Neutrophil (primary cell): Measurements from ENCODE around the gene SLC16A4.
"Not testable (repeated sequence)": the region's sequence is repeated elsewhere in the genome, so short reads cannot be mapped to it uniquely, and the experiment has no call there.

ENCODE experiments used
- H3K27ac ChIP-seq: fragments of 200-600 bp; sonication (generic); 2 replicates; pipeline ENCODE4 v1.5.1; 2016; ENCODE audit warnings: mild to moderate bottlenecking, moderate library complexity
- H3K27me3 ChIP-seq: fragments of 200-600 bp; sonication (generic); 2 replicates; pipeline ENCODE4 v1.6.0; 2016; ENCODE audit warnings: mild to moderate bottlenecking
- H3K36me3 ChIP-seq: fragments of 200-600 bp; sonication (generic); 2 replicates; pipeline ENCODE4 v1.5.1; 2017
- H3K4me1 ChIP-seq, 2 experiments: fragments of 200-600 bp in 1 of 2; sonication (generic) in 1 of 2; 1 replicate in 1 of 2; 2 replicates in 1 of 2; pipeline versions ENCODE4 v1.5.1 to v1.6.1; 2013 to 2016; ENCODE audit warnings: low read depth in 1 of 2, low read length in 1 of 2, mild to moderate bottlenecking in 1 of 2, moderate library complexity in 1 of 2; ENCODE audit not compliant: control insufficient read depth in 1 of 2, insufficient read depth in 1 of 2
- H3K4me3 ChIP-seq, 2 experiments: fragments of 200-600 bp in 1 of 2; sonication (generic) in 1 of 2; 1 replicate in 1 of 2; 2 replicates in 1 of 2; pipeline ENCODE4 v1.5.1; 2013 to 2016; ENCODE audit warnings: low read depth in 1 of 2, low read length in 1 of 2, mild to moderate bottlenecking in 1 of 2, moderate library complexity in 1 of 2
- H3K9me3 ChIP-seq: fragments of 200-600 bp; sonication (generic); 2 replicates; pipeline ENCODE4 v1.5.1; 2016
- TF ChIP-seq, protein P1 (sequence below): fragments of 200-600 bp; sonication (generic); IDR thresholded peaks from 2 replicates; pipeline ENCODE4 v1.5.1; 2016; ENCODE audit warnings: antibody characterized with exemption

SLC16A4 gene

DNA sequence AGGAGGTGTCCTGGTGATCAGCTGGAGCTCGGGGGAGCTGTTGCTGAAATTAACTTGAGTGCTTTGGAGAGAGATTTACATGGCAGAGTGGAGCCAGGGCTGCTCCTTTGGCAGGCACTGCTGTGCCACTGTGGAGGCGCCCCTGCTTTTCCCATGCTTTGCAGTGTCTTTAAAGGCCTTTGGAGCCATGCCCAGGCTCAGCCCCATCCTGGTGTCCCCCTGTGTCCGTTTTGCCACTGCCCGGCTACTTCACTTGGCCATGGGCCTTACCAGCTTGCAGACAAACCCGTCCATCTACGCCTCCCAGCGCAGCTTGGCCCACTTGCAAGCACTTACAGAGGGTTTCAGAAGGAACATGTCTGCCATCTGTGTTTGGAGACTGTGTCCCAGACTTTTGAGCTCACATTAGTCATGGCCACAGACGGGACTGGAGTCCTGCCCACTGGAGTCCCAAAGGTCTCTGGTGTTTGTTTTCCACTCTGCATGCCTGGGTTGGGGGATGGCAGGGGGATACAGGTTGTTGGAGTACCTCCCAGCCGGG lies 34.9 kb upstream of the SLC16A4 start:
- Histone ChIP-seq H3K4me3 (no peak overlapping the region), H3K4me1 (no peaks in the 10 kb centered on the region)
- TF ChIP-seq, protein P1, sequence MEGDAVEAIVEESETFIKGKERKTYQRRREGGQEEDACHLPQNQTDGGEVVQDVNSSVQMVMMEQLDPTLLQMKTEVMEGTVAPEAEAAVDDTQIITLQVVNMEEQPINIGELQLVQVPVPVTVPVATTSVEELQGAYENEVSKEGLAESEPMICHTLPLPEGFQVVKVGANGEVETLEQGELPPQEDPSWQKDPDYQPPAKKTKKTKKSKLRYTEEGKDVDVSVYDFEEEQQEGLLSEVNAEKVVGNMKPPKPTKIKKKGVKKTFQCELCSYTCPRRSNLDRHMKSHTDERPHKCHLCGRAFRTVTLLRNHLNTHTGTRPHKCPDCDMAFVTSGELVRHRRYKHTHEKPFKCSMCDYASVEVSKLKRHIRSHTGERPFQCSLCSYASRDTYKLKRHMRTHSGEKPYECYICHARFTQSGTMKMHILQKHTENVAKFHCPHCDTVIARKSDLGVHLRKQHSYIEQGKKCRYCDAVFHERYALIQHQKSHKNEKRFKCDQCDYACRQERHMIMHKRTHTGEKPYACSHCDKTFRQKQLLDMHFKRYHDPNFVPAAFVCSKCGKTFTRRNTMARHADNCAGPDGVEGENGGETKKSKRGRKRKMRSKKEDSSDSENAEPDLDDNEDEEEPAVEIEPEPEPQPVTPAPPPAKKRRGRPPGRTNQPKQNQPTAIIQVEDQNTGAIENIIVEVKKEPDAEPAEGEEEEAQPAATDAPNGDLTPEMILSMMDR, result no peak

DNA sequence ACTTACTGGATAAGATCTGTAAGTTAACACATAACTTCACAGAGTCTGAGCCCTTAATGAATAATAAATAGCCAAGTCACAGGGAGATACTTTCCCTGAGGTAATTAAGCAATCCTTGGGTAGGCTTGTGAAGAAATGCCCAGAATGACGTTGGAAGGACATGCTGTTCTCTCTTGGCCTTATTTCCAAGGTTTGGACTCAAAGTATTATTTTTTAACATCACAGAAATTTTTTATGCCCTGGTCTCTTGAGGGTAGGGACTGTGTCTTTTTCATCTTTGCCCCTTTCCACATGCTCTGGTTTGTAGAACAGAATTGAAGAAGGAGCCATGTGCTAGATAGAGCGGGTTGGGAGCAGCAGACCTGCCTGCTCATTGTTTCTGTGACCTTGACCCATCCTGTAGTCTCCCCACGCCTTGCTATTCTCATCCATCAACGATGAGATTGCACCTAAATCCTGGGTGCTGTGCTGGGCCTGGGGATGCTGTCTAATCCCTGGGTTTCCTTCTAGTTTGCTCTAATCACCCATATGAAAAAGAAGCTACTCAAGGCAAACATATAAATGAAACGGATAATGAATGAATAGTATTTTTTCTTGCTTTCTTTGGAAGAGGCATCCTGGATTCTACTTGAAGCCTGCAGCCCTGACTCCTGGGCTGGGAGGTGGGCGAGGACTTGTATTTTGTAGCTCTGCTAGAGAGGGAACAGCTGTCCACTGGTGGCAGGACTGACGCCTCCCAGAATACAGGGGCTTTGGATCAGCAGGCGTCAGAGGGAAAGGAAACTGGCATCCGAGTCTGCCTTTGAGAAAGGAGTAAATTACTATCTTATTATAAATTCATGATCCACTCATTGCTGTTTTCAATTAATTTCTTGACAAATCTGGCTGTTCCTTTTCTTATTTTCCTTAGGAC lies 34.1 kb upstream of the SLC16A4 start:
- Histone ChIP-seq H3K27ac (no peak overlapping the region), H3K4me1 (no peaks in the 10 kb centered on the region), H3K9me3 (no peaks in the 10 kb centered on the region), H3K27me3 (no peaks in the 10 kb centered on the region), H3K4me3 (no peak overlapping the region), H3K36me3 (no peaks in the 10 kb centered on the region)
- TF ChIP-seq, protein P1, result no peak

More for the DNA sequence above, 34.9 kb upstream of the SLC16A4 start:
- H3K9me3 ChIP-seq, result no peaks in the 10 kb centered on the region
- no peak overlapping the region for H3K27ac ChIP-seq
- no peaks in the 10 kb centered on the region for H3K27me3 ChIP-seq
- H3K36me3 ChIP-seq, result no peaks in the 10 kb centered on the region

DNA sequence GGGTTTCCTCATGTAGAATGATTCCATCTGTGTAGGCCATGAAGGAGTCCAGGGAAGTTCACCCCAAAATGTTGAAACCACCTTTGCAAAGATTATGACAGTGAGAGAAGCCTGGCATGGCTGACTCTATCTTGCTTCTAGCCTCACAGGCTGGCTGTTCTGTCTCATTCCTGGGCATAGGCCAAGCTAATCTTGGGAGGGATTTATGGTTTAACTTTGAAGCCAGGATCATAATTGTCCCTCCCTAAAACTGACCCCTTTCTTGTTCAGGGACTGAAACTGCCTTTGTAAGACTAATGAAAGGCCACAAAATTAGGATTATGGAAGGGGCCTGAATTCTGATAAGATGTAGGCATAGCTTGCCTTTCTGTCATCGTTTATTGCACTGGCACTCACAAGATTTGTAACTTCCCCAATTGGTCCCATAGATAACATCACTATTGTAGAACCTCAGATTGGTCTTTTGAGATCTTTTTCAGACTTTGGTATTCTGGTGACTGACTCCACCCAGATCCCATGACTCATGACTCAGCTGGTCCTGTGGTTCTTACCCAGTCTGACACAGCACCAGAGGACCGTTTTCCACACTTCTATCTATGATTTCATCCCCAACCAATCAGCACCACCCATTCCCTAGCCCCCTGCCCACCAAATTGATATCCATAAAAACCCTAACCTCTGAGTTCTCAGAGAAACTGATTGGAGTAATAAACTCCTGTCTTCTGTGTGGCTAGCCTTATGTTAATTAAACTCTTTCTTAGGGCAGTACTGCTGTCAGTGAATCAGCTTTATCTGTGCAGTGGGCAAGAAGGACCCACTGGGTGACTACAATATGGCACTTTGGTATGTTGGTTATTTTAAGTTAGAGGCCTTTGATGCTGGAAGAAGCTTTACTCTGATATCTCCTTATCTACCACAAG lies 30.3 kb upstream of the SLC16A4 start:
- H3K27me3 ChIP-seq, result no peaks in the 10 kb centered on the region
- H3K9me3 ChIP-seq, result no peaks in the 10 kb centered on the region
- H3K4me3 ChIP-seq, result no peak overlapping the region
- no peak overlapping the region for H3K27ac ChIP-seq
- TF ChIP-seq, protein P1, result no peak
- no peaks in the 10 kb centered on the region for H3K4me1 ChIP-seq
- no peaks in the 10 kb centered on the region for H3K36me3 ChIP-seq

DNA sequence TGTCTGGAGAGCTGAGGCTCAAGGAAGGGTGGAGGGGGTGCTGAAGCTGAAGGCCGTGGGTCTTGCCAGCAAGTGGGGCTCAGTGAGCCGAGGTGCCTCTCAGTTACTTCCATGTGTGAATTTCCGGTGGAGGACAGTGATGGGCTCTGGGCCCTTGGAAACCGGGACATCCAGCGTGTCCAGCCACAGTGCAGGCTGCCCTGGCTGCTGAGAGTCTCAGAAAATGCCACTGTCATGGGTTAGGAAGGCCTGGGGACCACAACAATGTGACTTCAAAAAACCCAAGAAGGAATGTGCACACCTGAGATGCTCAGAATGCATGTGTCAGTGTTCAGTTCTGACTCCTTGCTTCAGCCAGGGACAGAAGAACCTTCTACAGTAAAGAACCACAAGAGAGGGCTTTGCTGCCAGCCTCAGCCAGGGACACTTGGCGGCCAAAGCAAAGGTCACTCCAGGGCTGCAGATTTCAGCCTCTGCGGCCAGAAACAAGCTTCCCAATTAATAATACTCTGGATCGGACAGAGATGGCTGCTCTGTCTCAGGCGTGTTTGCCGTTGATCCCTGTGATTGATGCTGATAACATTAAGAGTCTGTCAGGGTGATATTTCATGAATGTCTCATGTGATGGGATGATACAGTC lies 29.3 kb upstream of the SLC16A4 start:
- H3K27me3 ChIP-seq, result no peaks in the 10 kb centered on the region
- H3K36me3 ChIP-seq, result no peaks in the 10 kb centered on the region
- no peaks in the 10 kb centered on the region for H3K9me3 ChIP-seq
- no peaks in the 10 kb centered on the region for H3K4me1 ChIP-seq
- H3K4me3 ChIP-seq, result no peak overlapping the region
- TF ChIP-seq, protein P1, result no peak
- H3K27ac ChIP-seq, result no peak overlapping the region

DNA sequence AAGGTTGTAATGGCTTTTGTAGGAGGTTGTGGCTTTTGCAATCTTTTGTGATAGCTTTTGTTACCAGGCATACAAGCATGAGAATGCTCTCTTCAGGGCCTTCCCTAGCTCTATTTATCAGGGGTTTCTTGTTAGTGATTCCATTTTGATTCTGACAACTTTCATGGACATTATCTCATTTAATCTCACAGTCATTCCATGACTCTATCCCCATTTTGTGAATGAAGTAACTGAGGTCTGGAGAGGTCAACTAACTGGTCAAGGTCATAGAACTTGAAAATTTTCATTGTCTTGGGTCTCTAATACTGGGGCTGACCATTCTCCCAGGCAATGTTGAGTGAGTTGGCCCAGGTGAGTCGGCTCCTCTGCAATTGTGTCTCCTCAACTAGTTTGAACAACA lies 27.9 kb upstream of the SLC16A4 start:
- TF ChIP-seq, protein P1, result no peak
- Histone ChIP-seq H3K27ac (no peak overlapping the region), H3K27me3 (no peaks in the 10 kb centered on the region), H3K9me3 (no peaks in the 10 kb centered on the region), H3K4me3 (no peak overlapping the region), H3K36me3 (no peaks in the 10 kb centered on the region), H3K4me1 (no peaks in the 10 kb centered on the region)

DNA sequence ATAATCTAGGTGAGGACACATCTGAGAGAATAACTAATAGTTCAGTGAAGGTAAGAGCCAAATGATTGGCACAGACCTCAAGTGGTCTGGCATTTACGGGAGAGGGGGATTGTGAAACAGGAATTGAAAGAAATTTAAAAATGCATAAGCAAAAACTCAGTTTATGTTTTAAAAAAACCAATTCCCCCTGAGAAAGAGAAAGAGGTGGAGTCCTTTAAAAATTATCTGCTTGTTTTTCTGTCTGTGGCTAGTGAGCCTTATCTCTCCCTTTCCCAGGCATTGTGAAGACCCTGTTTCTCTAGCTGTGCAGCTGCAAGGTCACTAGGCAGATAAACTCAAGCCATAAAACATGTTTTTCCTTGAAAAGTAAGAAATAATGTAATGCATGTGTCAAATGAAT lies 22.2 kb upstream of the SLC16A4 start:
- not testable (repeated sequence) for H3K36me3 ChIP-seq, H3K4me3 ChIP-seq, H3K27ac ChIP-seq, H3K27me3 ChIP-seq, H3K9me3 ChIP-seq, H3K4me1 ChIP-seq
